ENCODE measurements around the gene MYEOV. TPM values are rescaled to one million over a fixed set of nuclear protein-coding genes. Genes with fewer than 3 reads are reported as not detected.

Gene MYEOV
- total RNA-seq, 1 donor from 2014 or later: 8.6 TPM

DNA sequence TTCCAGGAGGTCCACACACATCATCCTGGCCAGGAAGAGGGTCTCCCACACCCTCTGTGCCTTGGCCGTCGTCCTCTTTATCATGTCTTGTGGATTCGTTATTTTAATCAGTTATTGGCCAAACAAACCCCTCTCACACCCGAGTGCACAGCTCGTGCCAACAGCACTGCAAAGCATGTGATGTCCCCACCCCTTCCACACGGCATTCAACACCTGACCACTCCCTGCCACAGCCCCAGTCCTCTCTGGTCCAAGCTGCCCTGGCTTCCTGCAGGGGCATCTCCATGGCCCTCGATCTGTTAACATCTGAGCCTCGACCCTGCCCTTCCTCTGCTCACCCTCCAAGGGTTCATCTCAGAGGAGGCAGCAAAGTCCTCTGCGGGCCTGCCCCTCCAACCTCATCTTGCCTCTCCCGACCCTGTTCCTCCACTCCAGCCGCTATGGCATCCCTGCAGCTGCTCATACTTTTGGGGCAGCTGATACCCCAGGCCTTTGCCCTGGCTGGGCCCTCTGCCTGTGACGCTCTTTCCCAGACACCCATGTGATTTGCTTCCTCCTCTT, 14.0 kb downstream of the MYEOV start:
- no peak for DNase-seq (ENCODE audit: low read depth)
- H3K4me3 ChIP-seq (ENCODE audit: low read depth, low read length): no peak overlapping the region
- TF ChIP-seq, protein P1, sequence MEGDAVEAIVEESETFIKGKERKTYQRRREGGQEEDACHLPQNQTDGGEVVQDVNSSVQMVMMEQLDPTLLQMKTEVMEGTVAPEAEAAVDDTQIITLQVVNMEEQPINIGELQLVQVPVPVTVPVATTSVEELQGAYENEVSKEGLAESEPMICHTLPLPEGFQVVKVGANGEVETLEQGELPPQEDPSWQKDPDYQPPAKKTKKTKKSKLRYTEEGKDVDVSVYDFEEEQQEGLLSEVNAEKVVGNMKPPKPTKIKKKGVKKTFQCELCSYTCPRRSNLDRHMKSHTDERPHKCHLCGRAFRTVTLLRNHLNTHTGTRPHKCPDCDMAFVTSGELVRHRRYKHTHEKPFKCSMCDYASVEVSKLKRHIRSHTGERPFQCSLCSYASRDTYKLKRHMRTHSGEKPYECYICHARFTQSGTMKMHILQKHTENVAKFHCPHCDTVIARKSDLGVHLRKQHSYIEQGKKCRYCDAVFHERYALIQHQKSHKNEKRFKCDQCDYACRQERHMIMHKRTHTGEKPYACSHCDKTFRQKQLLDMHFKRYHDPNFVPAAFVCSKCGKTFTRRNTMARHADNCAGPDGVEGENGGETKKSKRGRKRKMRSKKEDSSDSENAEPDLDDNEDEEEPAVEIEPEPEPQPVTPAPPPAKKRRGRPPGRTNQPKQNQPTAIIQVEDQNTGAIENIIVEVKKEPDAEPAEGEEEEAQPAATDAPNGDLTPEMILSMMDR (conservative IDR thresholded peaks at IDR 0.05; ENCODE audit: low read depth, low read length): no peak

DNA sequence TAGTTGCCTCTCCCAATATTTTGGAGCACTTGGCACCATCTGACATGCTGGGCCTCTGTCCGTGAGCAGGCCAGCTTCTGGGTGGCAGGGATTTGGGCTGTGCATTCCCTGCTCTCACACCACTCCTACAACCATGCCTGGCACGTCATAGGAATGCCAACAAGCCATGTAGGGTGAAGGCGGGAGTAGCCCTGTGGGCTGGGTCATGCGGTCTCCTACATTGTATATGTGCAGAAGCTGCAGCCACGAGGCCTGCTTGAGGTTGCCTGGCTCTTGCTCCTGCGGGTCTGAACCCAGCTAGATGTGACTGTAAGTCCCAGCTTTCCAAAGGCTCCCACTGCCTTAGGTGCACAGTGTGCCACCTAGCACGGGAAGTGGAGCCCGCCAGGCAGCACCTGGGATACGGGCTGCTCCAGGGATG, 14.5 kb downstream of the MYEOV start:
- no peak overlapping the region for H3K4me3 ChIP-seq (ENCODE audit: low read depth, low read length)
- TF ChIP-seq, protein P1 (conservative IDR thresholded peaks at IDR 0.05; ENCODE audit: low read depth, low read length): no peak
- no peak for DNase-seq (ENCODE audit: low read depth)

DNA sequence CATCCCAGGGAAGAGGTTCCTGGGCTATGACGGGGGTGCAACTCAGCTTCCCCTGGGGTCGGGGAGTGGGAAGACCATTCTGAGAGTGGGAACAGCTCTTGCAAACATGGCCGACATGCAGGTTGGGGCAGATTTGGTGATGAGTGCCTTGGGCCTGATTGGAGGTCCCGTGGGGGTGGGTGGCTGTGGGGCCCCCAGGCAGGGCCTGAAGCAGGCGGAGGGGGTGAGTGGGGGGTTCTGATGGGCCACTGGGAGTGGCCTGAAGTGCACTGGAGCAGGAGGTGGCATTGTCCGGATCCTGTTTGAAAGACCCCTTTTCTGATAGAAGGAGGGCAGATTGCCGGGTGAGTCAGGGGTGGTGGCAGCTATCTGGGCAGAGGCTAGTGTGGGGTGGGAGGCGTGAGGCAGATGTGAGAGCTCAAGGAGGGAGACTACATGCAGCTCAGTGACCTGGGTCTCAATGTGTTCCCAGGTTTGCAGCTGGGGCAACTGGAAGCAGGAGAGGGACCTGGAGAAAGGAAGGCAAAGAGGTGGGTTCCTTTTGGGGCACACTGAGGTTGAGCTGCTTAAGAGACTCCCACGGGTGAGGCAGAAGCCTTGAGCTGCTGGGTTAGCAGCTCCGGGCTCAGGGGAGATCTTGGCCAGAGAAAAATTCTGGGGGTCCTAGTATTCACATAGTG, 15.1 kb downstream of the MYEOV start:
- no peak overlapping the region for H3K4me3 ChIP-seq (ENCODE audit: low read depth, low read length)
- DNase-seq (ENCODE audit: low read depth): no peak
- TF ChIP-seq, protein P1 (conservative IDR thresholded peaks at IDR 0.05; ENCODE audit: low read depth, low read length): no peak

DNA sequence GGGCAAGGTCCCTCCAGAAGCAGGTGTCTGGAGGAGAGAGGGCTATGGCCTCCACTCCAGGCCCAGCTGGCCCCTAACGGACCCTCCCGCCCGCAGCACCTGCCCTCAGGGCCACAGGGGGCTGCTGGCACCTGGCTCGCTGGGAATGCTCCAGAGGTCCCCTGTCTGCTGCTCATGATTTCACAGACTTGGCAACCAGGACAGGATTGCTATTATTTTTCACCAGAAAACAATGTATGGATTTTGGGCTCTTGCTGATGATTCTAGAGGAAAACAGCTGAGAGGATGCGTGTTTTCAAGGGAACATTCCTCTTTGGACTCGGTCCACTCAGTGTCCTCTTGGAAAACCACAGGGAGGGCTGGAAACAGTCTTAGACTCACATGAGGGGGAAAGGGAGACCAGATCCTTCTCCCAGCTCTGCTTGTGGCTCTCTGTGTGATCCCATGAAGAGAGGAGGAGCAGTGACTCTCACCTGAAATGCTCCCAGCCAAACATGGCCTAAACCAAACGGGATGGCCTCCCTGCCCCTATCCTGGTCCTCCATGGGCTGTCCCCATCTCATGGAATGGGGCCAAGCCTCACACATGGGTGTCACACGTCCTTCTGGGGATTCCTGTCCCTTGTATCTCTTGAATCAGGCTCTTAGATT, 15.8 kb downstream of the MYEOV start:
- TF ChIP-seq, protein P1 (conservative IDR thresholded peaks at IDR 0.05; ENCODE audit: low read depth, low read length): no peak
- no peak for DNase-seq (ENCODE audit: low read depth)
- no peak overlapping the region for H3K4me3 ChIP-seq (ENCODE audit: low read depth, low read length)

DNA sequence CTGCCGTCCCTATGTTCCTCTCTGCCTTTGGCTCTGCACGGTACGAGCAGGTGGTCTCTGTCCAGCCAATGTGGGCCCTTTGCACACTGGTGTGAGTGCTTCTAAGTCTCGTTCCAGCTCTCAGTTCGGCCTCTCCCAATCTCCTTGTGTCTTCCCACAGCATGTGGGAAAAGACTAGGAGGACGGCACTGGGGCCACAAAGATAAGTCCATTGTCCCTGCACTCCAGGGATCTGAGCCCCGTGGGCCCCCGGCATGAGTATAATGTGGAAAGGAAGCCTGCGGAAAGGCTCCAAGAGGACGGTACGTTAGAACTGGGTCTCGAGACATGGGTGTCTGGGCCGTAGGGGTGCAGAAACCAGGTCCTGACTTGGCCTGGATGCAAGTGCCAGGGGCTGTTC, 16.4 kb downstream of the MYEOV start:
- no peak for DNase-seq (ENCODE audit: low read depth)
- no peak overlapping the region for H3K4me3 ChIP-seq (ENCODE audit: low read depth, low read length)
- TF ChIP-seq, protein P1 (conservative IDR thresholded peaks at IDR 0.05; ENCODE audit: low read depth, low read length): no peak

DNA sequence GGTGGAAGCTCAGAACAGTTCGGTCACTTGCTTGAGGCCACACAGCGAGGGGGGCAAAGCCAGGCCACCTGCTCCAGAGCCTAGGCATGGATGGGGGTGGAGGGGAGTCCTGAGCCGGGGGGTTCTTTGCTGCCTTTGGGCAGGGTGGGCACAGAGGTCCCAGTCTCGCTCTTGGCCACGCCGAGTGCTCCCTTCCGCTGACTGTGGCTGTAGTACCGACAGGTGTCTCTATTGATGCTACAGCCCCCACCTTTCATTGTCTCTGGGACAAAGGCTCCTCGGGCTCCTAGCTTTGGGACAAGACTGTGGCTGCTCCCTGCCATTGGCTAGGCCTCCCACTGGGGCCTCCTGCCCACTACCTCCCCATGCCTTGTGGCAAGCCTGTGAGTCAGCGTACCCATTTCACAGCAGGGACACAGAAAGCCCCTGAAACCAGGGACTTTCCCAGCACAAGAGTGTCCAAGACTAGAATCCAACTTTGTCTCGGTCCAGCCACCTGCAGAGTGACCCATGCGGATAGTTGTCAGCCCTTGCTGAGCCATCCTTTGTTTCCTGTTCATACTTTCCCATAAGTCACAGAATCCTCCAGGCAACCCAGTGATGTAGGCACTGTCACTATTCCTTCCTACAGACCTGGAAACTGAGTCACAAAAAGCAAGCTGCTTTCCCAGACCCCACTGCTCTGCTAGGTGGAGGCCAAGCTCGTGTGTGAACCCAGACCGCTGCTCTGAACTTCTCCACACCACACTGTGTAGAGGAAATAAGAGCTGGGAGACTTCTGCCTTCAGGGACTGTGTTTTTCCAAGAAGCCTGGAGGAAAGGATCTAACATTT, 17.2 kb downstream of the MYEOV start:
- TF ChIP-seq, protein P1 (conservative IDR thresholded peaks at IDR 0.05; ENCODE audit: low read depth, low read length): no peak
- no peak for DNase-seq (ENCODE audit: low read depth)
- no peak overlapping the region for H3K4me3 ChIP-seq (ENCODE audit: low read depth, low read length)
